Measurements from ENCODE around the gene INTS7.
A peak's percentile ranks its signal among the peaks of the same experiment; 100 is the strongest.
"Not testable (repeated sequence)": the region's sequence is repeated elsewhere in the genome, so short reads cannot be mapped to it uniquely, and the experiment has no call there.

Gene INTS7

DNA sequence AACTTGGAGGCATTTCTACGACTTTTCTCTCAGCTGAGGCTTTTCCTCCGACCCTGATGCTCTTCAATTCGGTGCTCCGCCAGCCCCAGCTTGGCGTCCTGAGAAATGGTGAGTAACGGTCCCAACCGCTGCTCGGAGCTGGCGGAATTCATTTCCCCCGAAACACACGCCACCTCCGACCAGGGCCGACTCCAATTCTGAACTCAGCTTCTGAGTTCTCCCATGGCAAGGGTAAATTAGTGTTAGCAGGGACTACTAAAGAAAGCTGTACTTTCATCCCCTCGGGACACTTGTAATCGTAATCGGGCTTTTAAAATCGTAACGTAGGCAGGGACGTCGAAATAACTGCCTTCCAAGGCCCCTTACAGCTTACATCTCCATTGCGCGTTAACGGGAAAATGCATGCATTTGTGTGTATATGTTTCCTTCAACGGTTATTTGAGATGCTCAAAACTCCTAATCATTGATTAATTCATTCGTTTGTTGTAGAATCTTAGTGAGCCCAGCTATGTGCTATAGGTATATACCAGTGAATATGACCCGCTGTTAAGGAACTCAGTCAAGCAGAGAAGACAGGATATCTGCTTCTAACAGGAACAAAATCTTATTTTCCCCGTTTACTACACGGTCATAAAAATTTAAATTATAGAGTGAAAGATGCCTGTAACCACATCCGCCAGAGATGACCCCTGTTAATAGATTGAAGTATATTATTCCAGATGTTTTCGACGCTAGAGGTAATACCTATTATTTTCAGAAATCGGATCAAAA is 663 bp upstream of the INTS7 start:
- DNase-seq (ENCODE audit: low read depth in 2 of 2) = peak in 1 of 2 donors; percentile 14

DNA sequence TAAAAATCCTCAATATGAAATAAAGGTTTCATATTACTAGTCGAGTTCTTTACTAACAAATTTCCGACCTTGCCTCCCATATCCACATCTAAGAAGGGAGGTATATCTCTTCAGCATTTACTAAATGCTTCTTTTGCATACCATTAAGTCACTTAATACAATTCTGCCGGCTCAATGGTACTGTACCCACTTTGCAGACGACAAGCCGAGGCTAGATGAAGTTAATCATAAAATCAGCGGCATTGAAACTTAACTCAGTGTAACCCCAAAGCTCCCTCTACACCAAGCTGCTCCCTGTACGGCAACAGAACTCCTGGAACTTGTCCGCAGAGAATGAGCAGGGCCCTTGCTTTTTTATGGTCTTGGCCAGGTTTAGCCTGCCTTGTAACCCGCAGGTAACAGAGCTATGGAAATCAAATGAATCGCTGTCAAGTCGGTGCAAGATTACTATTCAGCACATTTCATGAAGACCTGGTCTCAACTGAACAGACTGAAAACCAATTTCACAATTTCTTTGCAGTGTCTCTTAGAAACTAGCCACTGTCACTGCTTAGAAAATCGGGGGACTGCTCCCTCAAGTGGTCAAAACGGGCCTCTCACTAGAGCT is 738 bp downstream of the INTS7 start:
- no peak for DNase-seq (ENCODE audit: low read depth in 2 of 2)

DNA sequence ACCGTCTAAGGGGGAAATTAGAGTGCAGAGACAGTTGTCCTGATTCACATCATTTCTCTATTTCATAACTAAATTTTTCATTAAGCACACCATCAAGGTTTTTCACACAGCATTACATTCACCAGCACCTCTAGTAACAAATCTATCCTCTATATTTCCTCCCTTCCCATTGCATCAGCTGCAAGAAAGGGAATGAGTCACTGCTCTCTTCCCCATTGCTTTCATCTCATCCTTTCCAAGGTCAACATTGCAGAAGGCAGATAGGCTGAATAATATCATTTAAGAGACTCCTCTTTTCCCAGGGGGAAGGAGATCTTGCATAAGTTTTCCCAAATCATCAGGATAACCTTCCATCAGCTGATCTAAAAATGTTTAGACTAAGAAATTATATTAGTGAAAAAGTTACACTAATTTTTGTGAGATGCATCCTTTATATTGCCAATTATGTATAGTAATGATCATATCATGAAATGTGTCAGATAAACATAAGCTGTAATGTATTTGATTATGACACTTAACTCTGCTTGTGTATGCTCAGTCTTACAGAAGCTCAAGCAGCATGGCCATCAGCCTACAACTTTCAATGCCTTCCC is 4.3 kb downstream of the INTS7 start:
- no peak for DNase-seq (ENCODE audit: low read depth in 2 of 2)

- not testable (repeated sequence) for DNase-seq (ENCODE audit: low read depth in 2 of 2)
Observed at GRCh38 chr1:212027727-212028126, 7.6 kb downstream of the INTS7 start.

DNA sequence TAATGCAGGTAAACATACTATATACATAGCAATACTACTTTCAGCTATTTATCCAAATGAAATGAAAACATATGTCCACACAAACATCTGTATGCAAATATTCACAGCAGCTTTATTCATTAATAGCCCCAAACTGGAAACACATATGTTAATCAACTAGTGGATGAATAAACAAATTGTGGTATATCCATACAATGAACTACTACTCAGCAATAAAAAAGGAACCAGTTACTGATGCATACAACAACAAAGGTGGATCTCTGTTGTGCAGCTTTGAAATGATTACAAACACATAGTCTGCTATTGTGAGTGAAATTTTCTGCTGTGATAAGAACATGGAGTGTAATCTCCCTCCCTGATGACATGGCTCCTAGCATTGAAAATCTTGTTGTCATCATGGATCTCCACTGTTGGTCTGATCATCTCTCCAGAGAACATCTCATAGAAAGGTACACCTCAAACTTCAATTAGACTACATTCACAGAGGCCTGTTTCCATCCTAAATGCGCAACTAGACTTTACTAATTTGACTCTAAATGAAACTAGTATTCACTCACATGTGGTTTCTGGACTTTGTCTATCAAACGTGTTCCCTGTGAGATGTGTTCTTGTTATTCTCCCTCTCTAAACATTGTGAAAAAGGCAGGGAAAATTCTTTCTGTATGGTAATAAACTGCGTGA is 10.7 kb downstream of the INTS7 start:
- no peak for DNase-seq (ENCODE audit: low read depth in 2 of 2)

- not testable (repeated sequence) for DNase-seq (ENCODE audit: low read depth in 2 of 2)
Observed at GRCh38 chr1:212022908-212023307, 12.4 kb downstream of the INTS7 start.

DNA sequence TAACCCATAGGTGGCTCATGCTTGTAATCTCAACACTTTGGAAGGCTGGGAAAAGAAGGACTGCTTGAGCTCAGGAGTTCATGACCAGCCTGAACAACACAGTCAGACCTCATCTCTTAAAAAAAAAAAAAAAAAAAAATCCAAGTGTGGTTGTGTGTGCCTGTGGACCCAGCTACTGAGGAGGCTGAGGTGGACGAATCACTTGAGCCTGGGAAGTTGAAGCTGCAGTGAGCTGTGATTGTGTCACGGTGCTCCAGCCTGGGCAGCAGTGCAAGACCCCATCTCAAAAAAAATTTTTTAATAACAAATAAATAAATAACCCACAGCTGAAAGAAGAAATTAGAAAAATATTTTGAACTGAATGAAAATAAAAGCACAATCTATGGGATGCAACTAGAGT is 13.8 kb downstream of the INTS7 start:
- no peak for DNase-seq (ENCODE audit: low read depth in 2 of 2)

DNA sequence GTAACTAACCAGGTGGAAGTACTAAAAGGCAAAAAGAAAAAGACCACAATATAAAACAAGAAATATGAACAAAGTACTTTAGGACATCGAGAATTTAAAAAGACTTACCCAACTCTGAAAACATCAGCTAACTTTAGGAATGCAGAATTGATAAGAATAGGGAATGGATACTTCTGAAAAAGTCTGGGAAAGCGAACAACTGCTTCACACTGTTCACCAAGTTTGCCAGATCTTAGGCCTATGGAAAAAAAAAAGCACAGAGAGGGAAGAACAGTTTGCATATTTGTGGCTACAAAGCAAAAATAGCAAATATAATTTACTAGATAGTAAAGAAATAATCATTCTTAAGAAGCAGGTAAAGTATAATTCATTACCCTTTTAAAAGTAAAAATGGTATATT is 14.4 kb downstream of the INTS7 start:
- DNase-seq (ENCODE audit: low read depth in 2 of 2) = no peak

GRCh38 chr1:212013672-212014071 is 21.7 kb downstream of the INTS7 start:
- DNase-seq (ENCODE audit: low read depth in 2 of 2) = no peak

DNA sequence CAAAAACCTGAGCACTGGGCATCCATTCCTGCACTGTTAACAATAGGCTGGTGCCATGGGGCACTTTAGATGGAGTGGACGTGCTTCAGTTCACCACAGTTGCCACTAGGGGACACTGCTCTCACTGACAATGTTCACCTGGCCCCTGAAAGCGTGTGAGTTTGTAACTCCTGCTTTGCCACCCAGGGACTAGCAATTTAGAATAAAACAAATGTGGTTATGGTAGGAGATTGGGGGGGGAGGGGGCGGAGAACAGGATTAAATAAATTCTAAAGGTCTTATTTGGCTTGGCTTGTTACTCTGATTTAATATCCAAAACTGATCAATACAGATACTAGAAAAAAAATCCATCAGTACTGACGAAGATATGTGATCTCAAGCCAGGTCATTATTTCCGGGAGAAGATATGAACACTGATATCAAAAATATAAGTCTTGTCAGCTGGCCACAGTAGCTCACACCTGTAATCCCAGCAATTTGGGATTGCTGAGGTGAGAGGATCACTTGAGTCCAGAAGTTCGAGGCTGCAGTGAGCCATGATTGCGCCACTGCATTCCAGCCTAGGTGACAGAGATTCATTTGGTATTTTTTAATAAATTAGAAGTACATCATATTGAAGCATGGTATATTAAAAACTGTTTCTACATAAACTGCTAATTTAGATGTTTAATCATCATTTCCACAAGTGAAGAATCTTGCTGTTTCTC is 23.2 kb downstream of the INTS7 start:
- DNase-seq (ENCODE audit: low read depth in 2 of 2) = peak; percentile 18 to 33

DNA sequence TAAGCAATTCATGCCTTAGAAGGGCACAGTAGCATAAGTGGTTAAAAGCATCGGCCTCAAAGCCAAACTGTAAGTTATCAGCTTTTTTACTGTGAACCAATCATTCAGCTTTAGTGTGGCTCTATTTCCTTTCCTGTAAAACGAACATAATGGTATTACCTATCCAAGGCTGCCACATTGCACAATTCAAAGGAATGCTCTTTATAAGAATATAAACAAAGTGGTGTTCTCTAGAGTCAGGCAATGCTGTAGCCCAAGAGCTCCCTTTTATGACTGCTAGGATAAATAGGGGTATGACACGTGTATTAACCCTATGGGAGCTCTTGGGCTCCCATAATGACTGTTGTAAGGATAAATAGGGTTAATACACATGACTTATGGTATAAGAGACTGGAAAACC is 25.4 kb downstream of the INTS7 start:
- no peak for DNase-seq (ENCODE audit: low read depth in 2 of 2)

- no peak for DNase-seq (ENCODE audit: low read depth in 2 of 2)
Observed at GRCh38 chr1:212009561-212009960, 25.8 kb downstream of the INTS7 start.

DNA sequence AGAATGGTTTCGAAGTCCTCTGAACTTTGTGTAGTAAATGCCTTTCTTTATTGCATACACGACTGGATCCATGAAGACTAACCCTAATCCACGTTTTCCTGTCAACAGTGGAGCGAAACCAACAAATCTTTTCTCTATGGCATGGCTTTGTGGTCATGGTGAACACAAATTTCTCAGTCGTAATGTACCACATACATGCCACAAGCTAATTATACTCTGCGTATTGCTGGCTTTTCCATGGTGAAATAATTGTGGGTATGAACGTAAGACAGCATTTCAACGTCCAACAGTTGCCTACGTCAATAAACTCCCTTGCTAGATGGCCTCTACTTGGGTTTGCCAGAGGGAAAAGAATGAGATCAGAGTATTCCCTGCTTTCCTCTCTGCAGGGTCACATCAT is 27.5 kb downstream of the INTS7 start:
- no peak for DNase-seq (ENCODE audit: low read depth in 2 of 2)

- DNase-seq (ENCODE audit: low read depth in 2 of 2) = no peak
Observed at GRCh38 chr1:212007178-212007577, 28.2 kb downstream of the INTS7 start.

DNA sequence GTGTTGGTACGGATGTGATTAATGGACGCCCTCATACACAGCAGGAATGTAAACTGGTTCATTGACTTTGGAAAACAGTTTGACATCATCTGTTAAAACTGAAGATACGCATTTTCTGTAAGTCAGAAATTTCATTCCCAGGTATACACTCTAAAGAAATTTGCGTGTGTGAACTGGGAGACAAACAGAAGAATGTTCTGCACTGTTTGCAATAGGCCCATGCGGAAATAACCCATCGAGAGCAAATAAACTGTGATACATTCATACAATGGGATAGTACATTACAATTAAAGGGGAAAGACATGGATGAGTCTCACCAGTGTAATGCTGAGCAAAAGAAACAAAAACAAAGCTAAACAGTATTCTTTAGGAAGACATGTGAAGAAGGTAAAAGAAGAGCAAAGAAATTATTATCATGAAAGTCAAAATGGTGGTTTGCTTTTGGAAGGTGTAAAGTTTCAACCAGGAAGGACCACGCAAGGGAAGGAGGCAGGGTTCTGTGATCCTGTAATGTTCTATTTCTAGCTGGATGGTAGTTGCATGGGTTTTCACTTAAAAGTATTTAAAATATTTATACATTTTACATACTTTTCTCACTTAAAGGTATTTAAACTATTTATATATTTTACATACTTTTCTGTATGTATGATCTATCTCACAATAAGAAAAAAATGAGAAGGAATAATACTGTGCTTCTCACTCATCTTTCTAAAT is 30.3 kb downstream of the INTS7 start:
- no peak for DNase-seq (ENCODE audit: low read depth in 2 of 2)

DNA sequence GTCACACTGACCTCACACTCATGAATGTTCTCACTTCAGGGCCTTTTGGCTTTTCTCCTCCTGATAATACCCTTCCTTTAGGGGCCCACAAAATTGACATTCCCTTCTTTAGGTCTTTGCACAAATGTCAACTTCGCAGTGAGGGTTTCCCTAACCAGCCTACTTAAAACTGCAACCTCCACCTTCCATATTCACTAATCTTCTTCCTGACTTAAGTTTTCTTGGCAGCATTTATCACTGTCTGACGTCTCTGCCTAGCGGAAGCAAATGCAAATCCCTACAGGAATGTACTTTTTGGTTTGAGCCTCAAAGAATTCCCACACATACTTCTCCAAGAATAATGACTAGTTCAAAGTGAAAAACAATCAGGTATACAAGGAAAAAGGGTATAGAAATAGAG is 32.8 kb downstream of the INTS7 start:
- no peak for DNase-seq (ENCODE audit: low read depth in 2 of 2)

DNA sequence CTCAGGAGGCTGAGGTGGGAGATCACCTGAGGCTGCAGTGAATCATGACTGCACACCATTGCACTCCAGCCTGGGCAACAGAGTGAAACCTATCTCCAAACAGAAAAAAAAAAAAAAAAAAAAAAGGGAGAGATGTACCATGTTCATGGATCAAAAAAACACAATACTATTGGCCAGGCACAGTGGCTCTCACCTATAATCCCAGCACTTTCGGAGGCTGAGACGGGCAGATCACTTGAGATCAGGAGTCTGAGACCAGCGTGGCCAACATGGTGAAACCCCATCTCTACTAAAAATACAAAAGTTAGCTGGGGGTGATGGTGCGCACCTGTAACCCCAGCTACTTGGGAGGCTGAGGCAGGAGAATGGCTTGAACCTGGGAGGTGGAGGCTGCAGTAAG is 37.9 kb downstream of the INTS7 start:
- not testable (repeated sequence) for DNase-seq (ENCODE audit: low read depth in 2 of 2)

- no peak for DNase-seq (ENCODE audit: low read depth in 2 of 2)
Observed at GRCh38 chr1:211991695-211992094, 43.7 kb downstream of the INTS7 start.

DNA sequence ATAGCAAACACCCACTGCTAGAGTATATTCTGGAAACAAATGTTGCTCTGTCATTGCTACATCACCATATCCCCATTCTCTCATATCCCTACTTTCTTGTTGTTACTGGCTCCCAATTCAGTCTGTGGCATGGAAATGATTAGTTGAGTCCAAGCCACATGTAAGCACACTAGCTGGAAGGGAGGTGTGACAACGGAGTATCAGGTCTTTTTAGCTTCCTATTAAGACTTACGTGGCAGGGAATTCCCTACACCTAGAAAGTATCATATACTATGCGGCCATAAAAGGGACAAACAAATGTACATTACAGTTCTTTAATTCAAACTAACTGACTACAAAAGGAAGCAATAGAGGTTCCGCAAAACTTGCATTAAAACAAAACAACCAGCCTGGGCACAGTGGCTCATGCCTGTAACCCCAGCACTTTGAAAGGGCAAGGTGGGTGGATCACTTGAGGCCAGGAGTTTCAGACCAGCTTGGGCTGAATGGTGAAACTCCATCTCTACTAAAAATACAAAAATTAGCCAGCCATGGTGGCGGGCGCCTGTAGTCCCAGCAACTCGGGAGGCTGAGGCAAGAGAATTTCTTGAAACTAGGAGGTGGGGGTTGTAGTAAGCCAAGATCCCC is 48.6 kb downstream of the INTS7 start:
- no peak for DNase-seq (ENCODE audit: low read depth in 2 of 2)

DNA sequence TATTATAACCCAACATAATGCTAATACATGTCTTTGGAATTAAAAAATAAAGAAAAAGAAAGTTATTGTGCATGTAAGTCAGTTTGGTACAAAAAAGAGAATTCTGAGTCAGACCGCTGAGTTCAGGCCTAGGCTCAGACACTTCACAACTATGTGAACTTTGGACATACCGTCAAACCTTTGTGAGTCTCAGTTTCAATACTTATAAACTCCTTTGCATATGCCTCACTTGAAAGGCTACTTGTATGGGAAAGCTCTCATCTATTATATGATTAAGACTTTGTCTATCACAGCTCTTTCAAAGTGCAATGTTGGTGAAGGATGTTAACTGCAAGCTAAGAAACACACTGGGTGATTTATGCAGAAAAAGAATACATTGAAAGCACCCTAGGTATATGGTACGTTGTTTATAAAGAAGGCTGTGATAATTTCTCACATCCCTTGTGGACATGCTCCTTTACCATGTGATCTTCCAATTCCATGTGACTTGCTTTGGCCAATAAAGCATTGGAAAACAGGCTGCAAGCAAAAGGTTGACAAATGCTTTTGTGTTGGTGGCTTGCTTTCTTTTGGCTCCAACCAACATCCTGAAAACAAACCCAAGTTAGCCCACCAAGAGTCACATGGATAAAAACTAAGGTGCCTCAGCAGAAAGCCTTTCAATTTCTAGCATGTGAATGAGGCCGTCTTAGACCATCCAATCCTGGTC is 49.6 kb downstream of the INTS7 start:
- no peak for DNase-seq (ENCODE audit: low read depth in 2 of 2)

Measured in stimulated activated CD8-positive, alpha-beta memory T cell treated with anti-CD3 and anti-CD28 coated beads, Interleukin-2, amount 100 ng/mL, for 48 hours (primary cell).